GM18868 (cell line): ENCODE data around the gene OR51B6.
"Not testable (repeated sequence)": the region's sequence is repeated elsewhere in the genome, so short reads cannot be mapped to it uniquely, and the experiment has no call there.

Source experiments
- ATAC-seq: cut with Tn5 transposase; IDR thresholded peaks from one replicate; pipeline ENCODE4 v1.9.1; 2021; ENCODE audit warnings: mild to moderate bottlenecking, moderate library complexity; ENCODE audit not compliant: unreplicated experiment

The OR51B6 gene

GRCh38 chr11:5351208-5351607 lies at the start of gene OR51B6:
Gene OR51B6 (plus strand): TSS chr11:5351508. CDS start chr11:5351508, 0 bp downstream.
- no peak for ATAC-seq

GRCh38 chr11:5301846-5302245 lies 49.5 kb upstream of the OR51B6 start, which contains the start of gene OR51B4:
Gene OR51B4 (minus strand): TSS chr11:5301946. CDS start chr11:5301946, 0 bp downstream.
- ATAC-seq = no peak

GRCh38 chr11:5303626-5304025 lies 47.7 kb upstream of the OR51B6 start:
- no peak for ATAC-seq

- ATAC-seq = no peak
Observed at GRCh38 chr11:5304046-5304445, 47.3 kb upstream of the OR51B6 start.

GRCh38 chr11:5307256-5308019 lies 43.9 kb upstream of the OR51B6 start:
- no peak for ATAC-seq

GRCh38 chr11:5310423-5310822 lies 40.9 kb upstream of the OR51B6 start:
- no peak for ATAC-seq

- not testable (repeated sequence) for ATAC-seq
Observed at GRCh38 chr11:5313326-5314023, 37.8 kb upstream of the OR51B6 start.

- no peak for ATAC-seq
Observed at GRCh38 chr11:5317292-5317691, 34.0 kb upstream of the OR51B6 start.

GRCh38 chr11:5324197-5324596 lies 27.1 kb upstream of the OR51B6 start, which contains the start of gene OR51B2:
Gene OR51B2 (minus strand): TSS chr11:5324297. CDS start chr11:5324297, 0 bp downstream.
- no peak for ATAC-seq

GRCh38 chr11:5335170-5335569 lies 16.1 kb upstream of the OR51B6 start:
- no peak for ATAC-seq

GRCh38 chr11:5336331-5336730 lies 15.0 kb upstream of the OR51B6 start:
- no peak for ATAC-seq

GRCh38 chr11:5337253-5337652 lies 14.1 kb upstream of the OR51B6 start:
- not testable (repeated sequence) for ATAC-seq

- ATAC-seq = no peak
Observed at GRCh38 chr11:5339771-5340322, 11.5 kb upstream of the OR51B6 start.

- no peak for ATAC-seq
Observed at GRCh38 chr11:5343474-5344335, 7.6 kb upstream of the OR51B6 start, which contains the start of gene OR51B5. Gene OR51B5 (minus strand): TSS chr11:5343524. CDS start chr11:5343524, 0 bp downstream.

- ATAC-seq = no peak
Observed at GRCh38 chr11:5345831-5346230, 5.5 kb upstream of the OR51B6 start.

- ATAC-seq = no peak
Observed at GRCh38 chr11:5348551-5349194, 2.6 kb upstream of the OR51B6 start.

GRCh38 chr11:5349550-5349949 lies 1.8 kb upstream of the OR51B6 start:
- ATAC-seq = no peak

GRCh38 chr11:5356031-5356430 lies 4.7 kb downstream of the OR51B6 start:
- ATAC-seq = not testable (repeated sequence)

GRCh38 chr11:5362017-5362625 lies 10.8 kb downstream of the OR51B6 start:
- no peak for ATAC-seq

GRCh38 chr11:5363679-5364078 lies 12.4 kb downstream of the OR51B6 start:
- ATAC-seq = no peak
